Liver (tissue), 9 donors: ENCODE results near the gene CENPU. TPM values are rescaled to one million over a fixed set of nuclear protein-coding genes. Genes with fewer than 3 reads are reported as not detected.

ENCODE experiments used
- DNase-seq: peaks from one replicate; pipeline ENCODE4 v3.0.0-alpha.2; 2017; ENCODE audit warnings: low spot score
- H3K27ac ChIP-seq, 2 donors: one replicate each; pipeline ENCODE4 v1.7.0; 2013; ENCODE audit warnings: inconsistent platforms in 2 of 2, low read length in 2 of 2, control low read depth in 1 of 2, low read depth in 1 of 2, mild to moderate bottlenecking in 1 of 2
- H3K27me3 ChIP-seq, 4 donors: one replicate each; pipeline versions ENCODE4 v1.6.1 to v1.7.0; 2013; ENCODE audit warnings: low read length in 3 of 4, inconsistent platforms in 1 of 4, mild to moderate bottlenecking in 1 of 4, moderate library complexity in 1 of 4; ENCODE audit not compliant: control insufficient read depth in 4 of 4, insufficient read depth in 4 of 4
- H3K36me3 ChIP-seq, 4 donors: one replicate each; pipeline versions ENCODE4 v1.6.1 to v1.7.0; 2013; ENCODE audit warnings: low read length in 3 of 4, mild to moderate bottlenecking in 3 of 4, low read depth in 1 of 4, moderate library complexity in 1 of 4; ENCODE audit not compliant: control insufficient read depth in 4 of 4, insufficient read depth in 3 of 4
- H3K4me1 ChIP-seq, 4 donors: one replicate each; pipeline versions ENCODE4 v1.6.1 to v1.7.0; 2013; ENCODE audit warnings: low read length in 3 of 4, mild to moderate bottlenecking in 3 of 4, moderate library complexity in 1 of 4; ENCODE audit not compliant: control insufficient read depth in 4 of 4, insufficient read depth in 4 of 4
- H3K4me3 ChIP-seq, 3 donors: one replicate each; pipeline versions ENCODE4 v1.6.1 to v1.7.0; 2013; ENCODE audit warnings: low read length in 3 of 3, control low read depth in 1 of 3, low read depth in 1 of 3, mild to moderate bottlenecking in 1 of 3
- H3K9ac ChIP-seq, 2 donors: one replicate each; pipeline ENCODE4 v1.7.0; 2013; ENCODE audit warnings: low read length in 2 of 2, mild to moderate bottlenecking in 2 of 2, moderate library complexity in 2 of 2, control low read depth in 1 of 2, low read depth in 1 of 2
- H3K9me3 ChIP-seq, 4 donors: one replicate each; pipeline versions ENCODE4 v1.6.1 to v1.7.0; 2013; ENCODE audit warnings: low read length in 3 of 4; ENCODE audit not compliant: control insufficient read depth in 4 of 4
- CTCF ChIP-seq: fragments of 150-350 bp; IDR thresholded peaks from 2 replicates; pipeline ENCODE4 v1.5.1; 2017; ENCODE audit warnings: improper control_type of control experiment, low read depth, low read length; ENCODE audit not compliant: missing input control
- EGR1 ChIP-seq, 2 donors: IDR thresholded peaks; 2 replicates each; pipeline ENCODE4 v1.6.1; 2016 to 2018; ENCODE audit warnings: antibody characterized with exemption in 2 of 2, low read depth in 2 of 2
- FOXA1 ChIP-seq: IDR thresholded peaks from 2 replicates; pipeline ENCODE4 v1.6.1; 2016; ENCODE audit warnings: antibody characterized with exemption
- FOXA2 ChIP-seq: IDR thresholded peaks from 2 replicates; pipeline ENCODE4 v1.6.1; 2016; ENCODE audit warnings: antibody characterized with exemption
- GABPA ChIP-seq, 2 donors: IDR thresholded peaks in 1 of 2; conservative IDR thresholded peaks in 1 of 2; 2 replicates each; pipeline ENCODE4 v1.6.1; 2016; ENCODE audit warnings: antibody characterized with exemption in 2 of 2, mild to moderate bottlenecking in 1 of 2, moderate library complexity in 1 of 2
- HNF4G ChIP-seq: IDR thresholded peaks from 2 replicates; pipeline ENCODE4 v1.6.1; 2016; ENCODE audit warnings: antibody characterized with exemption
- JUND ChIP-seq, 2 donors: IDR thresholded peaks; 2 replicates each; pipeline ENCODE4 v1.6.1; 2016; ENCODE audit warnings: antibody characterized with exemption in 2 of 2
- NR2F2 ChIP-seq: IDR thresholded peaks from 2 replicates; pipeline ENCODE4 v1.6.1; 2016; ENCODE audit warnings: antibody characterized with exemption
- RAD21 ChIP-seq, 2 donors: IDR thresholded peaks; 2 replicates each; pipeline ENCODE4 v1.6.1; 2016; ENCODE audit warnings: antibody characterized with exemption in 2 of 2, mild to moderate bottlenecking in 2 of 2
- REST ChIP-seq: IDR thresholded peaks from 2 replicates; pipeline ENCODE4 v1.6.1; 2016; ENCODE audit warnings: antibody characterized with exemption, mild to moderate bottlenecking
- RXRA ChIP-seq, 2 donors: IDR thresholded peaks; 2 replicates each; pipeline ENCODE4 v1.6.1; 2017 to 2018; ENCODE audit warnings: antibody characterized with exemption in 2 of 2, mild to moderate bottlenecking in 1 of 2
- SP1 ChIP-seq: IDR thresholded peaks from 2 replicates; pipeline ENCODE4 v1.6.1; 2018; ENCODE audit warnings: antibody characterized with exemption, mild to moderate bottlenecking
- TAF1 ChIP-seq: conservative IDR thresholded peaks from 2 replicates; pipeline ENCODE4 v1.6.1; 2016; ENCODE audit warnings: antibody characterized with exemption, mild to moderate bottlenecking
- YY1 ChIP-seq: IDR thresholded peaks from 2 replicates; pipeline ENCODE4 v1.6.1; 2016; ENCODE audit warnings: antibody characterized with exemption, mild to moderate bottlenecking
- WGBS: extraction: QIAGEN DNeasy Blood & Tissue Kit; methylation state at CpG from one replicate; pipeline ENCODE4 v1.1.7; 2013; 5-methylcytosine and 5-hydroxymethylcytosine counted together
- polyA plus RNA-seq, 2 donors: library from polyadenylated mRNA; stranded (reverse) in 1 of 2; unstranded in 1 of 2; fragments of 200-250 nt in 1 of 2; fragments of >200 nt in 1 of 2; fragmentation: Nextera tagmentation in 1 of 2; extraction: Ambion mirVana in 1 of 2; gene quantifications; one replicate each; pipeline versions ENCODE4 v1.2.1 to v1.2.3, GENCODE V29; 2013 to 2015
- total RNA-seq, 2 donors: library from RNA; depleted of rRNA; stranded (reverse); fragments of >200 nt; gene quantifications; one replicate each; pipeline ENCODE4 v1.2.3, GENCODE V29; 2014
- TF ChIP-seq, protein P1 (sequence below): IDR thresholded peaks from 2 replicates; pipeline ENCODE4 v1.6.1; 2016; ENCODE audit warnings: antibody characterized with exemption
- TF ChIP-seq, protein P2 (sequence below): IDR thresholded peaks from 2 replicates; pipeline ENCODE4 v1.6.1; 2016; ENCODE audit warnings: antibody characterized with exemption
- TF ChIP-seq, protein P3 (sequence below): IDR thresholded peaks from 2 replicates; pipeline ENCODE4 v1.6.1; 2016; ENCODE audit warnings: antibody characterized with exemption
- donor health status: healthy.
- donor health status: healthy.
- donor health status: healthy.
- donor health status: healthy.
- donor health status: healthy.

Gene CENPU
- total and polyA plus RNA-seq, 4 donors, result 1.2 to 22.0 (median 1.8) TPM

GRCh38 chr4:184648313-184649025, 85.4 kb downstream of the CENPU start:
- peak overlapping the region; percentile 66 to 87 for H3K9ac ChIP-seq
- no peaks in the 10 kb centered on the region for H3K27me3 ChIP-seq
- TF ChIP-seq, protein P1, sequence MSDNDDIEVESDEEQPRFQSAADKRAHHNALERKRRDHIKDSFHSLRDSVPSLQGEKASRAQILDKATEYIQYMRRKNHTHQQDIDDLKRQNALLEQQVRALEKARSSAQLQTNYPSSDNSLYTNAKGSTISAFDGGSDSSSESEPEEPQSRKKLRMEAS, result no peak
- TF ChIP-seq, protein P2, sequence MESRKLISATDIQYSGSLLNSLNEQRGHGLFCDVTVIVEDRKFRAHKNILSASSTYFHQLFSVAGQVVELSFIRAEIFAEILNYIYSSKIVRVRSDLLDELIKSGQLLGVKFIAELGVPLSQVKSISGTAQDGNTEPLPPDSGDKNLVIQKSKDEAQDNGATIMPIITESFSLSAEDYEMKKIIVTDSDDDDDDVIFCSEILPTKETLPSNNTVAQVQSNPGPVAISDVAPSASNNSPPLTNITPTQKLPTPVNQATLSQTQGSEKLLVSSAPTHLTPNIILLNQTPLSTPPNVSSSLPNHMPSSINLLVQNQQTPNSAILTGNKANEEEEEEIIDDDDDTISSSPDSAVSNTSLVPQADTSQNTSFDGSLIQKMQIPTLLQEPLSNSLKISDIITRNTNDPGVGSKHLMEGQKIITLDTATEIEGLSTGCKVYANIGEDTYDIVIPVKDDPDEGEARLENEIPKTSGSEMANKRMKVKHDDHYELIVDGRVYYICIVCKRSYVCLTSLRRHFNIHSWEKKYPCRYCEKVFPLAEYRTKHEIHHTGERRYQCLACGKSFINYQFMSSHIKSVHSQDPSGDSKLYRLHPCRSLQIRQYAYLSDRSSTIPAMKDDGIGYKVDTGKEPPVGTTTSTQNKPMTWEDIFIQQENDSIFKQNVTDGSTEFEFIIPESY, result no peak
- TF ChIP-seq FOXA1 (no peak), GABPA (IDR thresholded peaks at IDR 0.05 in 1 of 2, conservative IDR thresholded peaks at IDR 0.05 in 1 of 2) (no peak), YY1 (no peak), REST (no peak), RAD21 (IDR thresholded peaks at IDR 0.05) (no peak), TAF1 (no peak), SP1 (no peak), NR2F2 (no peak), RXRA (IDR thresholded peaks at IDR 0.05) (no peak), HNF4G (no peak)
- H3K4me1 ChIP-seq, result peaks cover 2 to 46% (median 37%) of the 10 kb centered on the region in 4 donors
- peak; percentile 66 for DNase-seq
- no peaks in the 10 kb centered on the region for H3K9me3 ChIP-seq
- peak overlapping the region; percentile 95 to 96 for H3K27ac ChIP-seq
- under 1% methylated on average over 52 of the region's 52 CpGs for WGBS
- peak overlapping the region; percentile 76 to 95 (median 78) for H3K4me3 ChIP-seq
- peaks cover 0 to 6% (median 1%) of the 10 kb centered on the region in 4 donors for H3K36me3 ChIP-seq

- 5% methylated on average over 6 of the region's 6 CpGs for WGBS
- Histone ChIP-seq H3K36me3 (peaks cover 0 to 6% (median 1%) of the 10 kb centered on the region in 4 donors), H3K27ac (peak overlapping the region; percentile 95 to 96), H3K4me1 (peaks cover 2 to 46% (median 37%) of the 10 kb centered on the region in 4 donors), H3K9ac (peak overlapping the region; percentile 66 to 87), H3K4me3 (peak overlapping the region; percentile 76 to 95 (median 78)), H3K27me3 (no peaks in the 10 kb centered on the region), H3K9me3 (no peaks in the 10 kb centered on the region)
- DNase-seq, result no peak
- TF ChIP-seq SP1 (no peak), JUND (IDR thresholded peaks at IDR 0.05) (no peak), EGR1 (IDR thresholded peaks at IDR 0.05; ENCODE audit: low read depth in 2 of 2) (no peak), FOXA2 (no peak), NR2F2 (no peak), GABPA (IDR thresholded peaks at IDR 0.05 in 1 of 2, conservative IDR thresholded peaks at IDR 0.05 in 1 of 2) (no peak), TAF1 (no peak), YY1 (no peak), HNF4G (no peak), FOXA1 (no peak), RXRA (IDR thresholded peaks at IDR 0.05) (no peak), RAD21 (IDR thresholded peaks at IDR 0.05) (no peak), CTCF (no peak), REST (no peak)
- TF ChIP-seq, protein P3, sequence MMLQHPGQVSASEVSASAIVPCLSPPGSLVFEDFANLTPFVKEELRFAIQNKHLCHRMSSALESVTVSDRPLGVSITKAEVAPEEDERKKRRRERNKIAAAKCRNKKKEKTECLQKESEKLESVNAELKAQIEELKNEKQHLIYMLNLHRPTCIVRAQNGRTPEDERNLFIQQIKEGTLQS, result no peak
- TF ChIP-seq, protein P2, result no peak
Observed at GRCh38 chr4:184648054-184648312, 85.9 kb downstream of the CENPU start.
